Measurements from ENCODE around the gene EIF2S3.

The EIF2S3 gene

GRCh38 chrX:24017674-24018073 lies 37.1 kb upstream of the EIF2S3 start:
- DNase-seq = no peak
- Mint-ChIP-seq H3K27me3 (ENCODE audit: low read depth, poor library complexity) (no peaks in the 10 kb centered on the region), H3K36me3 (ENCODE audit: low read depth) (peaks cover 48% of the 10 kb centered on the region), H3K9me3 (no peaks in the 10 kb centered on the region), H3K4me3 (no peak overlapping the region), H3K4me1 (peaks cover 21% of the 10 kb centered on the region), H3K27ac (peak overlapping the region; percentile 23)
- no peak for TF ChIP-seq CTCF (IDR thresholded peaks at IDR 0.05)

GRCh38 chrX:24018809-24019208 lies 35.9 kb upstream of the EIF2S3 start:
- Mint-ChIP-seq H3K4me3 (no peak overlapping the region), H3K9me3 (no peaks in the 10 kb centered on the region), H3K36me3 (ENCODE audit: low read depth) (peaks cover 56% of the 10 kb centered on the region), H3K27ac (no peak overlapping the region), H3K27me3 (ENCODE audit: low read depth, poor library complexity) (no peaks in the 10 kb centered on the region), H3K4me1 (peaks cover 32% of the 10 kb centered on the region)
- no peak for DNase-seq
- TF ChIP-seq CTCF (IDR thresholded peaks at IDR 0.05) = no peak

- H3K36me3 Mint-ChIP-seq (ENCODE audit: low read depth) = peaks cover 56% of the 10 kb centered on the region
- H3K4me3 Mint-ChIP-seq = no peak overlapping the region
- no peak for TF ChIP-seq CTCF (IDR thresholded peaks at IDR 0.05)
- no peaks in the 10 kb centered on the region for H3K27me3 Mint-ChIP-seq (ENCODE audit: low read depth, poor library complexity)
- no peak for DNase-seq
- no peaks in the 10 kb centered on the region for H3K9me3 Mint-ChIP-seq
- H3K27ac Mint-ChIP-seq = no peak overlapping the region
- peaks cover 32% of the 10 kb centered on the region for H3K4me1 Mint-ChIP-seq
These were observed 35.3 kb upstream of the EIF2S3 start for GRCh38 chrX:24019448-24019847.

- TF ChIP-seq CTCF (IDR thresholded peaks at IDR 0.05) = no peak
- Mint-ChIP-seq H3K4me1 (peaks cover 32% of the 10 kb centered on the region), H3K4me3 (no peak overlapping the region), H3K27me3 (ENCODE audit: low read depth, poor library complexity) (no peaks in the 10 kb centered on the region), H3K36me3 (ENCODE audit: low read depth) (peaks cover 54% of the 10 kb centered on the region), H3K9me3 (no peaks in the 10 kb centered on the region), H3K27ac (no peak overlapping the region)
- no peak for DNase-seq
These were observed 34.4 kb upstream of the EIF2S3 start for GRCh38 chrX:24020306-24020876.

- Mint-ChIP-seq H3K4me3 (peak overlapping the region; percentile 91), H3K27ac (no peak overlapping the region), H3K36me3 (ENCODE audit: low read depth) (peaks cover 33% of the 10 kb centered on the region), H3K27me3 (ENCODE audit: low read depth, poor library complexity) (peaks cover 3% of the 10 kb centered on the region), H3K9me3 (no peaks in the 10 kb centered on the region), H3K4me1 (peaks cover 46% of the 10 kb centered on the region)
- no peak for TF ChIP-seq CTCF (IDR thresholded peaks at IDR 0.05)
- DNase-seq = no peak
These were observed 31.2 kb upstream of the EIF2S3 start for GRCh38 chrX:24023544-24023943.

GRCh38 chrX:24023972-24024669 lies 30.6 kb upstream of the EIF2S3 start:
- no peaks in the 10 kb centered on the region for H3K9me3 Mint-ChIP-seq
- H3K36me3 Mint-ChIP-seq (ENCODE audit: low read depth) = peaks cover 33% of the 10 kb centered on the region
- DNase-seq = no peak
- H3K27ac Mint-ChIP-seq = peak overlapping the region; percentile 93
- H3K27me3 Mint-ChIP-seq (ENCODE audit: low read depth, poor library complexity) = peaks cover 3% of the 10 kb centered on the region
- H3K4me3 Mint-ChIP-seq = peak overlapping the region; percentile 91
- peaks cover 46% of the 10 kb centered on the region for H3K4me1 Mint-ChIP-seq
- no peak for TF ChIP-seq CTCF (IDR thresholded peaks at IDR 0.05)

All from nephron progenitor cell (in vitro differentiated cells).